Measurements from ENCODE around the gene TNFAIP6. TPM values are rescaled to one million over a fixed set of nuclear protein-coding genes. Genes with fewer than 3 reads are reported as not detected.

The TNFAIP6 gene
- total RNA-seq, 1 experiment from 2014 or later, result 0.11 TPM

DNA sequence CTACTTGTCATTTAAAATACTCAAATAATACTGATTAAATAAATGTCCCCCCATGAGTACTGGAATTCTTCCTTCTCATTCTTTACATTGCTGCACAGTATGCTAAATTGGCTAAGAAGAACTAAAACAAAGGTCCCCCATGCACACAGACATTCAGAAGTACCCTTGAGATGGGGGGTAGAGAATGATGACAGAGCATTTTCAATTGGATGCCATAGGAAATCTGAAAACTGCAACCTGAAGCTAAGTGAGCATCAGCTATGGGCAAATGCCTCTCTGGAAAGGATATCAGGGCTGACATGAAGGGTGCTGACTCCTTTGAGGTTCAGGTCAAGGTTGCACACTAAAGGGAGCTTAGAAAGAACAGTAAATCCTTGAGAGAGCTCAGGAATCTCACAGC lies 10.1 kb upstream of the TNFAIP6 start:
- no peak overlapping the region for H3K27ac Mint-ChIP-seq

DNA sequence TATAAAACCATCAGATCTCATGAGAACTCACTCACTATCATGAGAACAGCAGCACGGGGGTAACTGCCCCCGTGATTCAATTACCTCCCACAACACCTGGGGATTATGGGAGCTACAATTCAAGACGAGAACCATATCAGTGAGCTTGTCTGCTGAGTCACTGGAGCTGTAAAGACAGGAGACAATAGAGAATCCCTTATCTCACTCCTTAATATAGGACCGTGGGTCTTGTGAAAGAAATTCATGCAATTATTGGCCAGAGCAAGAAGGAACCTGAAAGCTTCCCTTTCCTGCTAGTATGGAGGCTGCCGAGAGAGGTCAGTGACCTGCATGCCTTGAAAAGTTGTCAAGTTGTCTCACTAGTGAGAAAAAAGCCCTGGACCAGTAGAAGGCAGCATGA lies 9.5 kb upstream of the TNFAIP6 start:
- CTCF ChIA-PET, result no interaction called here
- POLR2A ChIA-PET, result no interaction called here
- Mint-ChIP-seq H3K27me3 (ENCODE audit: low read depth) (no peaks in the 10 kb centered on the region; the same call in 1 of the 2 replicates), H3K4me3 (no peak overlapping the region), H3K9me3 (peaks cover 9% of the 10 kb centered on the region), H3K27ac (no peak overlapping the region), H3K4me1 (peaks cover 8% of the 10 kb centered on the region; the same call in 1 of the 2 replicates), H3K36me3 (no peaks in the 10 kb centered on the region)
- TF ChIP-seq CBFB (CRISPR knock-in tag; IDR thresholded peaks at IDR 0.05; ENCODE audit: low read depth), result no peak
- no peak for TF ChIP-seq MAX (CRISPR knock-in tag; IDR thresholded peaks at IDR 0.05)
- no peak for TF ChIP-seq ESRRA (CRISPR knock-in tag; IDR thresholded peaks at IDR 0.05; ENCODE audit: borderline replicate concordance)
- no peak for TF ChIP-seq ZMAT4 (CRISPR knock-in tag; IDR thresholded peaks at IDR 0.05)
- no peak for TF ChIP-seq KAT7 (CRISPR knock-in tag; IDR thresholded peaks at IDR 0.05; ENCODE audit: borderline replicate concordance)
- TF ChIP-seq USF1 (CRISPR knock-in tag; IDR thresholded peaks at IDR 0.05), result no peak
- TF ChIP-seq ERG (CRISPR knock-in tag; IDR thresholded peaks at IDR 0.05), result no peak
- TF ChIP-seq ELF4 (CRISPR knock-in tag; IDR thresholded peaks at IDR 0.05; ENCODE audit: low read depth), result no peak
- TF ChIP-seq ZNF138 (CRISPR knock-in tag; conservative IDR thresholded peaks at IDR 0.05), result no peak
- TF ChIP-seq NR2C2 (CRISPR knock-in tag; IDR thresholded peaks at IDR 0.05), result no peak
- TF ChIP-seq JAZF1 (CRISPR knock-in tag; IDR thresholded peaks at IDR 0.05), result no peak
- TF ChIP-seq, protein P1, sequence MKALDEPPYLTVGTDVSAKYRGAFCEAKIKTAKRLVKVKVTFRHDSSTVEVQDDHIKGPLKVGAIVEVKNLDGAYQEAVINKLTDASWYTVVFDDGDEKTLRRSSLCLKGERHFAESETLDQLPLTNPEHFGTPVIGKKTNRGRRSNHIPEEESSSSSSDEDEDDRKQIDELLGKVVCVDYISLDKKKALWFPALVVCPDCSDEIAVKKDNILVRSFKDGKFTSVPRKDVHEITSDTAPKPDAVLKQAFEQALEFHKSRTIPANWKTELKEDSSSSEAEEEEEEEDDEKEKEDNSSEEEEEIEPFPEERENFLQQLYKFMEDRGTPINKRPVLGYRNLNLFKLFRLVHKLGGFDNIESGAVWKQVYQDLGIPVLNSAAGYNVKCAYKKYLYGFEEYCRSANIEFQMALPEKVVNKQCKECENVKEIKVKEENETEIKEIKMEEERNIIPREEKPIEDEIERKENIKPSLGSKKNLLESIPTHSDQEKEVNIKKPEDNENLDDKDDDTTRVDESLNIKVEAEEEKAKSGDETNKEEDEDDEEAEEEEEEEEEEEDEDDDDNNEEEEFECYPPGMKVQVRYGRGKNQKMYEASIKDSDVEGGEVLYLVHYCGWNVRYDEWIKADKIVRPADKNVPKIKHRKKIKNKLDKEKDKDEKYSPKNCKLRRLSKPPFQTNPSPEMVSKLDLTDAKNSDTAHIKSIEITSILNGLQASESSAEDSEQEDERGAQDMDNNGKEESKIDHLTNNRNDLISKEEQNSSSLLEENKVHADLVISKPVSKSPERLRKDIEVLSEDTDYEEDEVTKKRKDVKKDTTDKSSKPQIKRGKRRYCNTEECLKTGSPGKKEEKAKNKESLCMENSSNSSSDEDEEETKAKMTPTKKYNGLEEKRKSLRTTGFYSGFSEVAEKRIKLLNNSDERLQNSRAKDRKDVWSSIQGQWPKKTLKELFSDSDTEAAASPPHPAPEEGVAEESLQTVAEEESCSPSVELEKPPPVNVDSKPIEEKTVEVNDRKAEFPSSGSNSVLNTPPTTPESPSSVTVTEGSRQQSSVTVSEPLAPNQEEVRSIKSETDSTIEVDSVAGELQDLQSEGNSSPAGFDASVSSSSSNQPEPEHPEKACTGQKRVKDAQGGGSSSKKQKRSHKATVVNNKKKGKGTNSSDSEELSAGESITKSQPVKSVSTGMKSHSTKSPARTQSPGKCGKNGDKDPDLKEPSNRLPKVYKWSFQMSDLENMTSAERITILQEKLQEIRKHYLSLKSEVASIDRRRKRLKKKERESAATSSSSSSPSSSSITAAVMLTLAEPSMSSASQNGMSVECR (CRISPR knock-in tag; IDR thresholded peaks at IDR 0.05; ENCODE audit: borderline replicate concordance), result no peak
- TF ChIP-seq CREM (CRISPR knock-in tag; IDR thresholded peaks at IDR 0.05), result no peak
- TF ChIP-seq, protein P2, sequence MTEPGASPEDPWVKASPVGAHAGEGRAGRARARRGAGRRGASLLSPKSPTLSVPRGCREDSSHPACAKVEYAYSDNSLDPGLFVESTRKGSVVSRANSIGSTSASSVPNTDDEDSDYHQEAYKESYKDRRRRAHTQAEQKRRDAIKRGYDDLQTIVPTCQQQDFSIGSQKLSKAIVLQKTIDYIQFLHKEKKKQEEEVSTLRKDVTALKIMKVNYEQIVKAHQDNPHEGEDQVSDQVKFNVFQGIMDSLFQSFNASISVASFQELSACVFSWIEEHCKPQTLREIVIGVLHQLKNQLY (CRISPR knock-in tag; IDR thresholded peaks at IDR 0.05), result no peak
- TF ChIP-seq ETV6 (CRISPR knock-in tag; IDR thresholded peaks at IDR 0.05), result no peak
- TF ChIP-seq NFATC4 (CRISPR knock-in tag; IDR thresholded peaks at IDR 0.05), result no peak
- DNase-seq (ENCODE audit: low spot score), result no peak
- no peak for ATAC-seq

More for the DNA sequence above, 10.1 kb upstream of the TNFAIP6 start:
- peaks cover 9% of the 10 kb centered on the region for H3K9me3 Mint-ChIP-seq
- ChIA-PET CTCF (no interaction called here), POLR2A (no interaction called here)
- no peak overlapping the region for H3K4me3 Mint-ChIP-seq
- 0 out of 2 replicates have a peak, but pooled peaks cover 3% of the 10 kb centered on the region for H3K4me1 Mint-ChIP-seq
- H3K27me3 Mint-ChIP-seq (ENCODE audit: low read depth), result no peaks in the 10 kb centered on the region; the same call in 1 of the 2 replicates
- TF ChIP-seq PRRX2 (CRISPR knock-in tag; IDR thresholded peaks at IDR 0.05), result no peak
- no peak for TF ChIP-seq NR2C2 (CRISPR knock-in tag; IDR thresholded peaks at IDR 0.05)
- TF ChIP-seq, protein P3, sequence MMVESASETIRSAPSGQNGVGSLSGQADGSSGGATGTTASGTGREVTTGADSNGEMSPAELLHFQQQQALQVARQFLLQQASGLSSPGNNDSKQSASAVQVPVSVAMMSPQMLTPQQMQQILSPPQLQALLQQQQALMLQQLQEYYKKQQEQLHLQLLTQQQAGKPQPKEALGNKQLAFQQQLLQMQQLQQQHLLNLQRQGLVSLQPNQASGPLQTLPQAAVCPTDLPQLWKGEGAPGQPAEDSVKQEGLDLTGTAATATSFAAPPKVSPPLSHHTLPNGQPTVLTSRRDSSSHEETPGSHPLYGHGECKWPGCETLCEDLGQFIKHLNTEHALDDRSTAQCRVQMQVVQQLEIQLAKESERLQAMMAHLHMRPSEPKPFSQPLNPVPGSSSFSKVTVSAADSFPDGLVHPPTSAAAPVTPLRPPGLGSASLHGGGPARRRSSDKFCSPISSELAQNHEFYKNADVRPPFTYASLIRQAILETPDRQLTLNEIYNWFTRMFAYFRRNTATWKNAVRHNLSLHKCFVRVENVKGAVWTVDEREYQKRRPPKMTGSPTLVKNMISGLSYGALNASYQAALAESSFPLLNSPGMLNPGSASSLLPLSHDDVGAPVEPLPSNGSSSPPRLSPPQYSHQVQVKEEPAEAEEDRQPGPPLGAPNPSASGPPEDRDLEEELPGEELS (CRISPR knock-in tag; IDR thresholded peaks at IDR 0.05), result no peak
- no peak for TF ChIP-seq IRF2 (CRISPR knock-in tag; IDR thresholded peaks at IDR 0.05; ENCODE audit: borderline replicate concordance, low read depth)
- TF ChIP-seq MXD4 (CRISPR knock-in tag; IDR thresholded peaks at IDR 0.05; ENCODE audit: borderline replicate concordance), result no peak
- no peak for TF ChIP-seq FOXP1 (CRISPR knock-in tag; IDR thresholded peaks at IDR 0.05; ENCODE audit: borderline replicate concordance)
- TF ChIP-seq GABPB1 (CRISPR knock-in tag; IDR thresholded peaks at IDR 0.05), result no peak
- ATAC-seq, result no peak
- H3K36me3 Mint-ChIP-seq, result no peaks in the 10 kb centered on the region
- DNase-seq (ENCODE audit: low spot score), result no peak

Data from WTC11 (cell line).